ENCODE measurements around the gene STK11.
A peak's percentile ranks its signal among the peaks of the same experiment; 100 is the strongest.

GRCh38 chr19:1237754-1238368, 32.3 kb downstream of the STK11 start, which contains the start of gene CBARP:
- TF ChIP-seq CTCF (conservative IDR thresholded peaks at IDR 0.05; ENCODE audit: low read depth, low read length) = no peak
- TF ChIP-seq MAFK (IDR thresholded peaks at IDR 0.05; ENCODE audit: low read depth, low read length) = no peak
- TF ChIP-seq POLR2A (IDR thresholded peaks at IDR 0.05; ENCODE audit: low read depth, low read length) = peak; percentile 69
- no peak for TF ChIP-seq RCOR1 (IDR thresholded peaks at IDR 0.05; ENCODE audit: insufficient replicate concordance, low read length)
- no peak for TF ChIP-seq FOS (IDR thresholded peaks at IDR 0.05; ENCODE audit: low read depth, low read length)
- peak; percentile 87 for TF ChIP-seq USF2 (IDR thresholded peaks at IDR 0.05; ENCODE audit: low read depth, low read length)
- TF ChIP-seq RAD21 (IDR thresholded peaks at IDR 0.05; ENCODE audit: low read length) = no peak
- no peak for TF ChIP-seq RFX5 (IDR thresholded peaks at IDR 0.05; ENCODE audit: low read depth, low read length)
- peak; percentile 53 for TF ChIP-seq MAZ (IDR thresholded peaks at IDR 0.05; ENCODE audit: borderline replicate concordance, low read depth, low read length)

Measured in IMR-90 (cell line).